GM23248 (cell line): ENCODE data around the gene PRELID1.

Source experiments
- EZH2 ChIP-seq: fragments of 200-600 bp; sonication (generic); IDR thresholded peaks from 2 replicates; pipeline ENCODE4 v1.6.1; 2018; ENCODE audit warnings: antibody characterized with exemption, mild to moderate bottlenecking; ENCODE audit not compliant: insufficient read depth, poor library complexity, severe bottlenecking
- EZH2phosphoT487 ChIP-seq: fragments of 200-600 bp; sonication (generic); IDR thresholded peaks from 2 replicates; pipeline ENCODE4 v1.6.1; 2018; ENCODE audit warnings: antibody characterized with exemption, moderate library complexity, mild to moderate bottlenecking, low read depth; ENCODE audit not compliant: insufficient read depth

DNA sequence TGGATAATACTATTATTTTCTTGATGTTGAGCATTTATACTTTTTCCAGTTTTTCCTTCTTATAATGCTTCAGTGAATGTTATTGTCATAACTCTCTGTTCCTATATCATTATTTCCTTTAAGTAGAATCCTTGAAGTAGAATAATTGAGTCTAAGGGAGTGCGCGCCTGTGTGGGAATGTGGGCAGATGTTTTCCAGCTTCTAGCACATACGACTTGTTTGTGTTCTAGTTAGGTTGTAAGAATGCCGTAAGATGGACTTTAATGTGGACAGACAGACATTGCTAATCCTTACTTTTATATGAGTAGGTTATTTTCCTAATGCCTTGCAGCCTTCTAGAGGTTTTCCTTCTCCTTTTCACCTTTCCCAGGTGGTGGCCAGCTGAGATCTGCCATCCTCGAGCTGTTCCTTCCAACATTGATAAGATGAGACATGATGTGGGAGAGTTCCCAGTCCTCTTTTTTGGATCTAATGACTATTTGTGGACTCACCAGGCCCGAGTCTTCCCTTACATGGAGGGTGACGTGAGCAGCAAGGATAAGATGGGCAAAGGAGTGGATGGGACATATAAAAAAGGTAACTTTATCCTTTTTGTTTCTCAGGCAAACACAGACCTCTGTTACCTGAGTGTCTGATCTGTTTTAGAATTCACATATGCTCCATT is 34.2 kb upstream of the PRELID1 start:
- no peak for TF ChIP-seq EZH2
- no peak for TF ChIP-seq EZH2phosphoT487
